HG02623 (cell line): ENCODE measurements around the gene CYSRT1.

Experiments used
- ATAC-seq: cut with Tn5 transposase; IDR thresholded peaks from one replicate; pipeline ENCODE4 v1.9.1; 2021; ENCODE audit warnings: moderate library complexity; ENCODE audit not compliant: unreplicated experiment

CYSRT1 gene

GRCh38 chr9:137211532-137211931 lies 13.4 kb upstream of the CYSRT1 start:
- no peak for ATAC-seq

DNA sequence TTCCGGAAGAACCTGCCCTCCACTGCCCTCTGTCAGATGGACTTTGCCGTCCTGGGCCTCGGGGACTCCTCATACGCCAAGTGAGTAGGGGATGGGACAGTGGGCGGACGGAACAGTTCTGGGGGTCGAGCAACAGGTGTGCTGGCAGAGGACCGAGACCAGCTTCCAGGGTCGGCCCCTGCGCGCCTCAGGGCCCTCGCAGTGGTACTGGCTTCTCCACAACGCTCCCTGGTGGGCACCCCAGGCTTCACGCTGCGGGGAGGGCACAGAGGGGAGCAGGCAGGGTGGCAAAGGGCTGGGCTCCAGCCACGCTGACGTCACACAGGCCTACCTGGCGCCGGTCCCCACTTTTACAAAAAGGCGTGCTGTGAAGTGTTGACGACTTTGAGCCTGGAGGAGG lies 12.5 kb upstream of the CYSRT1 start:
- no peak for ATAC-seq

DNA sequence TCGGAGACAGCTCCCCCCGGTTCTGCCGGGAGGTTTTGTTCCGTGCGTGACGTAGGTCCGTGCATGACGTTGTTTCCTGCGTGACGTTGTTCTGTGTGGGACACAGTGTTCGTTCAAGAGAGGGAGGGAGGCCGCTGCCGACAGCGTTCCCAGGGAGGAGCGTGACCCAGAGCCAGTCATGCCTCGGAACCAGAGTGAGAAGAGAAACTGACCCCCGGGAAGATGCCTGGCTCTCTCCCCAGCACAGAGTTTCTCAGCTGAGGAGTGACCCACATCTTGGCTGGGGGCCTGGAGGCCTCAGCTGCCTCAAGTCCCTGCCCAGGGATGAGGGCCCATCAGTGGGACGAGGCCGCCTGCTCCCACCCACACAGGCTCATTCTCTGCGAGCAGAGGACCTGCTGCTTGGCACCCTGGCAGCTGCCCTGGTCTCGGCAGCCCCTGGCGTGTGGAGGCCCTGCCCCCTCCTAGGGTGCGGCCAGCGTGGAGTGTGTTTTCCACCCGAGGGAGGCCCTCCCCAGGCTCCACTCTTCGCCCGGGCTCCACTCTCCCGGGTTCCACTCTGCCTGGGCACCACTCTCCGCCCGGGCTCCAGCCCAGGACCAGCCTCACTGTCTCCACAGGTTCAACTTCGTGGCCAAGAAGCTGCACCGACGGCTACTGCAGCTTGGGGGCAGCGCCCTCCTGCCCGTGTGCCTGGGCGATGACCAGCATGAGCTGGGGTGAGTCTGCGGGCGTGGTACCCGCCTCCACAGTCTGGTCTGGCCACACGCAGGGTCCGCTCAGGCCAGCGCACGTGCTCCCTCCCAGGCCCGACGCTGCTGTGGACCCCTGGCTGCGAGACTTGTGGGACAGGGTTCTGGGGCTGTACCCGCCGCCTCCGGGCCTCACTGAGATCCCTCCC lies 11.6 kb upstream of the CYSRT1 start:
- ATAC-seq, result no peak

- no peak for ATAC-seq
Observed at GRCh38 chr9:137214620-137215019, 10.4 kb upstream of the CYSRT1 start.

GRCh38 chr9:137215196-137215986 lies 9.6 kb upstream of the CYSRT1 start:
- no peak for ATAC-seq

DNA sequence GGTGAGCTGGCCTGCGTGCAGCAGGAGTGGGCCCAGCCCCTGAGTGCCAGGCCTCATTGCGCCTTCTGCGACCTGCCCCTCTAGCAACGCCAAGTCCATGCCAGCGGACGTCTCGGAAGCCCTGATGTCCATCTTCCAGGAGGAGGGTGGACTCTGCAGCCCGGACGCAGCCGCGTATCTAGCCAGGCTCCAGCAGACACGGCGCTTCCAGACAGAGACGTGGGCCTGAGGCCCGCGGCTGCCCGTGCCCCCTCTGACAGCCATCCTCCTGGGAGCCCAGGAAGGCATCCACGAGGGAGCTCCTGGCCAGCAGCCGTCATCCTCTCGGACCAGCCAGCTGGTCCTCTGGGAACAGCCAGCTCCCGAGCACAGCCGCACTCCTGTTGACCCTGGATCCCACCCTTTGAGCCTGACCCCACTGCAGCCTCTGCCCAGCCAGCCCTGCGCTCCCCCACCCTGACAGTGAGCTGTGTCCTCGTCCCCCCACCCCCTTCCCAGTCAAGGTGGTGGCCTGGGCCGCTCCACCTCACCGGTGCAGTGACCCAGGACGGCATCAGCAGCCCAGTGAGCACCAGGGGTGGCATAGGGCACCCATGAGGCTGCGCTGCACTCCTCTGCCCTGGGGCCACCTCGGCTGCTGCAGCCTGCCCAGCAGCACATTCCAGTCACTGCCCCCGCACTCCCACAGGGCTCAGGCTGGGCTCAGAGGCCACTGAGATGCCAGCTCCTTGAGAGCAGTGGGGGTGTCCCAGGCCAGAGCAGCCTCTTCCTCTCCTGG lies 8.6 kb upstream of the CYSRT1 start:
- ATAC-seq, result no peak

DNA sequence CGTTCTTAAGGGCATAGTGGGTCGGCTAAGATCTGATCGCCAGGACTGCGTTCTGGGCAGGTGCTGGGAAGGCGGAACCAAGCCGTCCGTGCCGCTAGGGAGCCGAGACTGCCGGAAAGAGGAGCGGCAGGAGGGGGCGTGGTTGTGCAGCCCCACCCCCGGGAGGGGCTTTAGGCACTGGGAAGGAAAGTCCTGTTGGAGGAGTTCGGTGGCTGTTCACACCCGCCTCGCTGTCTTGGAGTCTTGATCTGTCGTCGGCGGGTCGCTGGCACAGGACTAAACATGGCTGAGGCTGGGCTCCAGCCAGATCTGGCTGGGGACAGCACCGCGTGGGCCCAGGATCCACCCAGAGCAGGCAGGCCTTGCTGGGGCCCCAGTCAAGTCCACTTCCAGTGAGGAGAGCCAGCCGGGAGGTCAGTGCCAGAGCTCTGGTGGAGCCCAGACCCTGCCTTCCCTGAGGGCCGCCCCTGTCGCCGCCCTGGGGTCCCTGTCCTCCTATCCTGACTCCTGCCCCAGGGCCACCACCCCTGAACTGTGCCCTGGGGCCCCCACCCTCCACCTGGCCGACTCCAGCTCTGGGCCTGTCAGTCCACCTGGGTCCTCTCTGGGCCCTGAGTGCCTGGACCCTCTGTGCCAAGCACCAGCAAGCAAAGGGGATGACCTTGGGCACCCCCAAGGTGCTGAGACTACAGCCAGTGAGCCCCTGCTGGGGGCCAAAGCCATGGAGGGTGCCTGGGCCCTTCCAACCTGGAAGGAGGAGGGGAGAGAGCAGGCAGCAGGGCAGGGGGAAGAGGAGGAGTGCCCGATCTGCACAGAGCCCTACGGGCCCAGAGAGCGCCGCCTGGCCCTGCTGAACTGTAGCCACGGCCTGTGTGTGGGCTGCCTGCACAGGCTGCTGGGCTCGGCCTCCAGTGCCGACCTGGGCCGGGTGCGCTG lies 7.4 kb upstream of the CYSRT1 start:
- ATAC-seq, result no peak

DNA sequence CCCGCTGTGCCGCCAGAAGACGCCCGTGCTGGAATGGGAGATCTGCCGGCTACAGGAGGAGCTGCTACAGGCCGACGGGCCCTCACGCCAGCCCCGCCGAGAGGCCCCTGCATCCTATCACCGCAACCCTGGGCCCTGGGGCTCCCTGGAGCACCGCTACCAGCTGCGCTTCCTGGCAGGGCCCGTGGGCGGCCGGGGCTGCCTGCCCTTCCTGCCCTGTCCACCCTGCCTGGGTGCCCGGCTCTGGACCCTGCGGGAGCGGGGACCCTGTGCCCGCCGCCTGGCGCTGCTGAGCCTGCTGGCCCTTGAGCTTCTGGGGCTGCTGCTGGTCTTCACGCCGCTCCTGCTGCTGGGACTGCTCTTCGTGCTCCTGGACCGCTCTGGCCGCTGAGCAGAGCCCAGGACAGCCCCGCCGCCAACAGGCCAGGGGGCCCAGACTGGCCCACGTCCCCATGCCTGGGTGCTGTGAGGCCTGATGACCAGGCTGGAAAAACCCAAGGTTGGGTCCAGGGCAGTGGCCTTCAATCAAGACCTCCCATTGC lies 6.7 kb upstream of the CYSRT1 start:
- ATAC-seq, result no peak

GRCh38 chr9:137218754-137219271 lies 6.2 kb upstream of the CYSRT1 start:
- no peak for ATAC-seq

DNA sequence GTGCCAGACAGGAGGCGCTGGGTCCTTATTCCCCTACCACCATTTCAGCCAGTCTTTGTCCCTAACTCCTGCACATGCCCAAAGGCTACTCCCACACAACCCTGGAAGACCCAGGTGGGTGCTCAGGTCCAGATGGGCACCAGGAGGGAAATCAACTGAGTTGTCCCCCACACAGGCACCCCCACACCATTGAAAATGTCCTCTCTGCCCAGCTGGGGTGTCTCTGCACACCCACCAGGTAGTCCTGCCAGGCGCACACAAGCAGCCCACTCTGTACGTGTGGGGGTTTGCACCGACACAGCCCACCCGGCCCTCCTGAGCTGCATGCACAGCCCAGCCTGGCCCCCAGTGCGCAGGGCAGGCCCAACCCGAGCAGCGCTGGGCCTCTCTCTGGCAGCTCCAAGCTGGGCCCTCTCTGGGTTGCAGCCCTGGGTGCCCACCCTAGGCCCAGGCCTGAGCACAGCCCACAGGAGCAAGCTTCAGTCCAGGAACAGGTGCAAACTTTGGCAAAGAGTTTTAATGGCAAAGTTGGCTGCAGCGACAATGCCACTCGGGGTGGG lies 5.1 kb upstream of the CYSRT1 start:
- no peak for ATAC-seq

- ATAC-seq, result no peak
Observed at GRCh38 chr9:137220317-137221094, 4.5 kb upstream of the CYSRT1 start.

DNA sequence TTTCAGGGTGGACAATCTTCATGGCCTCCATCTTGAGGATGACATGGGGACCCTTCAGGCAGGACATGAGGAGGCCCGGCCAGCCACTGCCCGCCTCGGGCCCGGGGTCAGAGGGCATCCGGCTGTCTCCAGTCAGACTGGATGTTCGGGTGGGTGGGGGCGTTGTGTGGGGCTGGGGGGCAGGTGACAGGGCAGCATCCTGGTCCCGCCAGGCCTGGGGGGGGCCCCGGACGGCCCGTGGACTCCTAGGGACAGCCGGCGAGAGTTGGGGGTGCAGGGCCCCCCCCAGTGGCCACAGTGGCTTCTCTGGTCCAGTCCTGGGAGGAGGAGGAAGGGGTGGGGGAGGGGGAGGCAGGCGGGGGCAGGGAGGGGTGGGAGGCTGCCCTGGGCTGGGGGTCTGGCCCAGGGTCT lies 3.9 kb upstream of the CYSRT1 start:
- ATAC-seq, result no peak

DNA sequence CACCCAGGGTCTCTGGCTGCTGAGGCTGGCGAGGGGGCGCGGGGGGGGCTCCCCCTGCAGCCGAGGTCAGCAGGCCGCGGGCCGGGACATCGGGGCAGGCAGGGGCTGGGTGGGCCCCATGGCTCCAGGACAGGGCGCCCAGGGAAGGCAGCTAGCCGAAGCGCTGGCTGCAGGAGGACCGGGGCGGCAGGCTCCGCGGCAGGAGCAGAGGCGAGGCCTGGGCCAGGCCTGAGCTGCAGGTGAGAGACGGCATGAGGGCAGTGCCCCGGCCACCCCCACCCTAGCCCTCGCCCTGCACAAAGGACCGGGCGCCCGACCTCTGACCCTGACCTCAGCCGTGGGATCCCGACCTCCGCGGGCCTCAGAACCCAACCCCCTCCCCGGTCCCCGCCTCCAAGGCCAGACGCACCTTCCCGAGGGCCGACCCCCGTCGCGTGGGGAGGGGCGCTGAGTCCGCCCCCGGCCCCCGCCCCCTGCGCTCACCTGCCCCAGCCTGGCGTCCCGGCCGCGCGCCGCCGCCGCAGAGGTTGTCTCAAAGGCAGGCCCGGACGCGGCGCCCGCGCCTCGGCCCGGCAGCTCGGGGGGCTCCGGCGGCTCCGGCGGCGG lies 3.4 kb upstream of the CYSRT1 start:
- ATAC-seq, result no peak

DNA sequence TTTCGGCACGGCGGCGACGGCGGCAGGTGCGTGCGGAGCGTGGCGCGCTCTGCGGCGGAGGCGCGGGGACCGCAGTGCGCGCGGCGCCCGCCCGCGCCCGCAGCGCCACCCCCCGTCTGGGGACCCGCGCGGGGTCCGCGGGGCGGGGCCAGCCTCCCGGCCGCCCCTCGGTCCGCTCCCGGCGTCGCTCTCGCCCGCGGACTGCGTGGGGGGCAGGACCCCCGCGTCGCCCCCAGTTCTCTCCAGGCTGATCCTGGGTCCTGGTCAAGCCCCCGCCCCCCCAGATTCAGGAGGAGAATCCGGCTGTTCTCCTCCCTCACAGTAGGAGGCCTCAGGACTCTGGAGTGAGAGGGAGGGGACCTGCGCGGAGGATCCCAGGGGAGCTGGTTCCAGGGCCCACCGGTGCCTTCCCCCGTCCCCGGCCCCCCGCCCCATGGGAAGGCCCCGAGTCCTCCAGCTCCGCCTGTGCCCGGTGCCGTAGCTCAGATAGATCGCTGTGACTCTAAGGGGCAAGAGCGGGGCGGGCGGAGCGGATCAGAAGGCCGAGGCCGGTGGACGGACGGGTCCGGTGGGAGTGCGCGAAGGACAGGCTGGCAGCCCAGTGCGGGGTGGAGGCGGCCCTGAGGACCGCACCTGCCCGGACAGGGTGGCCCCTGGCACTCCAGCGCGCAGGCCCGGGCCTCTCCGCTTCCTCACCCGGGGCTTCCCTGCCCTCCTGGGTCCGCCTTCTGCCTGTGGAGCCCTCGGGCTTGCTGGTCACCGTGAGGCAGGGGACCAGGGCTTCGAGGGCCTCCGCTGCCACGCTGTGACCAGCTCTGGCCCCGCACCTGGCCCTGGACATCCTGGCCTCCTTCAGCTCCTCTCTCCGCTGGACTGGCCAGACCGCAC lies 2.5 kb upstream of the CYSRT1 start, which contains the start of gene RNF208:
RNF208 (minus strand) TSS at position 51 of the 888 bp plus-strand sequence. CDS start 1,028 bp downstream, outside the sequence.
- no peak for ATAC-seq

DNA sequence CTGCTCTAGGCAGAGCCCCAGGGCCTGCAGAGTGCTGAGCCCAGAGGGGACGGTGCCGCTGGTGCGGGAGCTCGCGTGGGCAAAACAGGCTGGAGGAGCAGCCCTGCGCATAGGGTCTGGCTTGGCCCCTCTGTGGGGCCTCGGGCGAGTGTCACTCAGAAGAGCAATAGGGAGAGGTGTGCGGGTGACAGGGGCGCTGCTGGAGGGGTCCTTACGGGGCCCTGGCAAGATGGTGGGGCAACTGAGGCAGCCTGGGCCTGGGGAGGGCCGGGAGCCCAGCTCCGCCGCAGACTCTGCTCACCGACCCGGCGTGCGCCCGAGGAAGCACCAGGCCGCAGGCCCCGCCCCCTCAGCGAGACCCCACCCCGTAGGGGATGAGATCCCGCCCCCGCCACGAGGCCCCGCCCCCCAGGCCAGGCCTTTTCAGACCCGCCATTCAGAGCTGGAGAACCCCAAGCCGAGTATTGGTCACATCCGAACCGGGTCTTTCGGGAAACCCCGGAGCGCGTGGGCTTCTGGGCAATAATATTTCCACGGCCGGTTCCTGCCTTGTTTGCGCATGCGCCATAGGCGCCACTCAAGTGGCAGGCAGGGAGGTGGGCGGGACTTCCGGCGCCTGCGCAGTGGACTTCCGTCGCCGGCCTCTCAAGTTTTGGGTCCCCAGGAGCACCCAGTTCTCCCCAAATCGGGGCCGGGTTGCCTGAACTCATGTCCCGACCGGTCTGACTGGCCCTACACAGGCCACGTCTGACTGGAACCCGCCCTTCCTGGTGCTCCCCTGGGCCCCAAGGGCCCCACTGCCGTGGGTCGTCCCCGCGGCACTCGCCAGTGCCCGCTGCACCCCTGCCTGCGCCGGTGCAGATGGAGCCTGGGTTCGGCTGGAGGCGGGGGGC lies 1.6 kb upstream of the CYSRT1 start:
- peak; percentile 62 for ATAC-seq

DNA sequence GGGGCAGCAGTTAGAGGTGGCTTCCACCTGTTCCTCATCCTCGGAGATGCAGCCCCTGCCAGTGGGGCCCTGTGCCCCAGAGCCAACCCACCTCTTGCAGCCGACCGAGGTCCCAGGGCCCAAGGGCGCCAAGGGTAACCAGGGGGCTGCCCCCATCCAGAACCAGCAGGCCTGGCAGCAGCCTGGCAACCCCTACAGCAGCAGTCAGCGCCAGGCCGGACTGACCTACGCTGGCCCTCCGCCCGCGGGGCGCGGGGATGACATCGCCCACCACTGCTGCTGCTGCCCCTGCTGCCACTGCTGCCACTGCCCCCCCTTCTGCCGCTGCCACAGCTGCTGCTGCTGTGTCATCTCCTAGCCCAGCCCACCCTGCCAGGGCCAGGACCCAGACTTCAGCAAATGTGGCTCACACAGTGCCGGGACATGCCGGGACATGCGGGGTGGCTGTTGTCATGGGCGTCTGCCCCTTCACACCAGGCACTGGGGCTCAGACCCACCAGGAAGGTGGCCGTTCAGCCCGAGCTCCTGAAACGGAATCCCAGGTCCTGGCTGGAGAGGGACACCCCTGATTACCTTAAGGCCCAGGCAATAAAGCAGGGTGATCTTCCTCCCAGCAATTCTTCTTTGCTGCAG lies 841 bp downstream of the CYSRT1 start:
- ATAC-seq, result no peak
